HG03280 (cell line): Measurements from ENCODE around the gene SPATA31A5.
"Not testable (repeated sequence)": the region's sequence is repeated elsewhere in the genome, so short reads cannot be mapped to it uniquely, and the experiment has no call there.

Experiments used
- ATAC-seq: cut with Tn5 transposase; IDR thresholded peaks from one replicate; pipeline ENCODE4 v1.9.1; 2021; ENCODE audit warnings: mild to moderate bottlenecking, moderate library complexity; ENCODE audit not compliant: unreplicated experiment

SPATA31A5 gene

GRCh38 chr9:60914107-60914506 is at the start of gene SPATA31A5:
TSS of gene SPATA31A5 (plus strand) at chr9:60914407. CDS start at chr9:60914436, 29 bp downstream.
- not testable (repeated sequence) for ATAC-seq

DNA sequence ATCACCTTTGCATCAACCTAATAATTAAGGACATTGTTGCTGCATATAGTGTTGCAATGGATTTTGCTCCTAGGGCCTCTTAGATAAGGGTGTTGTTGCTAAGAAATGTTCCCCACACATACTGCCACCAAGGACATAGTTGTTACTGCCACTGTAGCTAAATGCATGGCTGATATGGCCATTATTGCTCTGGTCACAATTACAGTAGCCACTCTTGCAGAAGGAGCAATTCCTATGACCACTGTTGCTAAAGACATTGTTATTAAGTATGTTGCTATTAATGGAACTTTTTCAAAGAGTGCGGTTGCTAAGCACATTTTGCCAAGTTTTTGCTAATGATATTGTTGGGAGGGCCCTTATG is 48.8 kb downstream of the SPATA31A5 start:
- ATAC-seq, result not testable (repeated sequence)

GRCh38 chr9:60966382-60966781 is 52.2 kb downstream of the SPATA31A5 start:
- not testable (repeated sequence) for ATAC-seq
